A549 (cell line): ENCODE results near the gene HSD3B7. TPM values are rescaled to one million over a fixed set of nuclear protein-coding genes. Genes with fewer than 3 reads are reported as not detected.

Experiments used
- ATAC-seq, 2 experiments: fragments of 200-7000 bp in 1 of 2; fragments of >200 bp in 1 of 2; cut with Nextera tagmentation in 1 of 2; cut with Tn5 transposase in 1 of 2; 3 replicates each; pipeline versions ENCODE4 v1.8.0 to v1.9.1; 2018 to 2020; ENCODE audit warnings: mild to moderate bottlenecking in 1 of 2, moderate library complexity in 1 of 2
- CTCF ChIA-PET: fragments of 300-600 bp; sonication (Branson Sonifier 250); formaldehyde crosslinking; extraction: SDS; loops from one replicate; lab custom pipeline; 2021; ENCODE audit warnings: antibody characterized with exemption, inconsistent platforms; lab: Yijun Ruan, JAX
- POLR2A ChIA-PET: fragments of 350-600 bp; formaldehyde crosslinking; extraction: SDS; loops from one replicate; lab custom pipeline; 2021; ENCODE audit warnings: antibody characterized with exemption, inconsistent platforms; lab: Yijun Ruan, JAX
- DNase-seq, 2 experiments: peaks; one replicate each; pipeline versions ENCODE4 v3.0.0 to v3.0.0-alpha.2; 2011 to 2016; ENCODE audit warnings: low read depth in 1 of 2, low spot score in 1 of 2
- FAIRE-seq: peaks from 2 replicates; lab custom pipeline; 2011; peaks lifted over from hg19 to GRCh38; lab: Jason Lieb, UNC
- H3K27ac ChIP-seq, 2 experiments: fragments of >200 bp; sonication (Bioruptor Twin); formaldehyde crosslinking; 3 replicates each; pipeline ENCODE4 v1.5.1; 2016 to 2017
- H3K4me1 ChIP-seq: fragments of >200 bp; sonication (Bioruptor Twin); formaldehyde crosslinking; 3 replicates; pipeline ENCODE4 v1.6.1; 2016
- H3K4me2 ChIP-seq: fragments of >200 bp; sonication (Bioruptor Twin); formaldehyde crosslinking; 3 replicates; pipeline ENCODE4 v1.6.1; 2016
- H3K4me3 ChIP-seq: fragments of >200 bp; sonication (Bioruptor Twin); formaldehyde crosslinking; 3 replicates; pipeline ENCODE4 v1.5.1; 2016
- H3K9me3 ChIP-seq: fragments of >200 bp; sonication (Bioruptor Twin); formaldehyde crosslinking; 3 replicates; pipeline ENCODE4 v1.6.1; 2016
- ATOH8 ChIP-seq: fragments of 250-450 bp; sonication (Bioruptor Pico); IDR thresholded peaks from 2 replicates; pipeline ENCODE4 v1.5.0; 2020; ENCODE audit warnings: low read depth, mild to moderate bottlenecking, moderate library complexity
- BHLHE40 ChIP-seq: IDR thresholded peaks from 2 replicates; pipeline ENCODE4 v1.6.1; 2012; ENCODE audit warnings: low read depth, low read length, inconsistent platforms
- CBX8 ChIP-seq: fragments of 200-600 bp; sonication (generic); IDR thresholded peaks from 2 replicates; pipeline ENCODE4 v1.6.1; 2016
- CEBPB ChIP-seq, 2 experiments: fragments of >200 bp in 1 of 2; sonication (Bioruptor Twin) in 1 of 2; formaldehyde crosslinking in 1 of 2; IDR thresholded peaks; 2 replicates each; pipeline ENCODE4 v1.6.1; 2012 to 2016
- CHD2 ChIP-seq: fragments of 150-350 bp; IDR thresholded peaks from 2 replicates; pipeline ENCODE4 v1.6.1; 2014; ENCODE audit warnings: low read length; ENCODE audit not compliant: partially characterized antibody
- CTCF ChIP-seq: fragments of >200 bp; sonication (Bioruptor Twin); formaldehyde crosslinking; IDR thresholded peaks from 3 replicates; pipeline ENCODE4 v1.5.1; 2016
- E2F6 ChIP-seq: IDR thresholded peaks from 2 replicates; pipeline ENCODE4 v1.6.1; 2012; ENCODE audit warnings: low read depth, borderline replicate concordance
- EHF ChIP-seq: fragments of 250-450 bp; sonication (Bioruptor Pico); IDR thresholded peaks from 2 replicates; pipeline ENCODE4 v1.5.0; 2020; ENCODE audit warnings: mild to moderate bottlenecking
- EHMT2 ChIP-seq: fragments of 200-600 bp; sonication (generic); IDR thresholded peaks from 2 replicates; pipeline ENCODE4 v1.6.1; 2016; ENCODE audit warnings: antibody characterized with exemption, low read depth, mild to moderate bottlenecking, moderate library complexity
- ELK1 ChIP-seq: fragments of 150-350 bp; IDR thresholded peaks from 2 replicates; pipeline ENCODE4 v1.6.1; 2014; ENCODE audit warnings: low read depth, mild to moderate bottlenecking, low read length
- FOSB ChIP-seq: fragments of 250-450 bp; sonication (Bioruptor Pico); IDR thresholded peaks from 2 replicates; pipeline ENCODE4 v1.5.0; 2020; ENCODE audit warnings: mild to moderate bottlenecking, moderate library complexity
- FOSL2 ChIP-seq, 2 experiments: fragments of 450-650 bp in 1 of 2; fragments of >200 bp in 1 of 2; sonication (Bioruptor Twin) in 1 of 2; formaldehyde crosslinking; IDR thresholded peaks; 2 replicates each; pipeline versions ENCODE4 v1.5.0 to v1.6.1; 2016 to 2020; ENCODE audit warnings: mild to moderate bottlenecking in 1 of 2, moderate library complexity in 1 of 2
- HDAC2 ChIP-seq: fragments of 200-600 bp; sonication (generic); IDR thresholded peaks from 2 replicates; pipeline ENCODE4 v1.6.1; 2016
- HMGXB4 ChIP-seq: fragments of 250-450 bp; sonication (Bioruptor Pico); IDR thresholded peaks from 2 replicates; pipeline ENCODE4 v1.5.0; 2021; ENCODE audit warnings: mild to moderate bottlenecking, moderate library complexity, borderline replicate concordance
- HOXB13 ChIP-seq: fragments of 250-450 bp; sonication (Bioruptor Pico); IDR thresholded peaks from 2 replicates; pipeline ENCODE4 v1.5.0; 2020; ENCODE audit warnings: low read depth, mild to moderate bottlenecking, moderate library complexity
- HOXB5 ChIP-seq: fragments of 250-450 bp; sonication (Bioruptor Pico); IDR thresholded peaks from 2 replicates; pipeline ENCODE4 v1.5.0; 2020; ENCODE audit warnings: mild to moderate bottlenecking, moderate library complexity
- JUN ChIP-seq, 2 experiments: fragments of >200 bp; sonication (Bioruptor Twin); formaldehyde crosslinking; IDR thresholded peaks; 2 replicates in 1 of 2; 3 replicates in 1 of 2; pipeline ENCODE4 v1.6.1; 2016 to 2017
- JUNB ChIP-seq: fragments of >200 bp; sonication (Bioruptor Twin); formaldehyde crosslinking; IDR thresholded peaks from 2 replicates; pipeline ENCODE4 v1.6.1; 2016
- KDM1A ChIP-seq: fragments of 200-600 bp; sonication (generic); IDR thresholded peaks from 2 replicates; pipeline ENCODE4 v1.6.1; 2016; ENCODE audit warnings: low read depth, mild to moderate bottlenecking
- KDM5A ChIP-seq: fragments of 200-600 bp; sonication (generic); IDR thresholded peaks from 2 replicates; pipeline ENCODE4 v1.6.1; 2016; ENCODE audit warnings: antibody characterized with exemption, mild to moderate bottlenecking
- MAFK ChIP-seq: fragments of 450-650 bp; IDR thresholded peaks from 2 replicates; pipeline ENCODE4 v1.6.1; 2014; ENCODE audit not compliant: partially characterized antibody
- MAZ ChIP-seq: fragments of 150-350 bp; IDR thresholded peaks from 2 replicates; pipeline ENCODE4 v1.6.1; 2014; ENCODE audit warnings: antibody characterized with exemption, low read depth, low read length, borderline replicate concordance
- MYC ChIP-seq: IDR thresholded peaks from 2 replicates; pipeline ENCODE4 v1.6.1; 2012; ENCODE audit warnings: mild to moderate bottlenecking, inconsistent platforms, low read length, improper control_type of control experiment, borderline replicate concordance
- NPAS2 ChIP-seq: fragments of 250-450 bp; sonication (Bioruptor Pico); IDR thresholded peaks from 2 replicates; pipeline ENCODE4 v1.8.0; 2022; ENCODE audit warnings: mild to moderate bottlenecking, moderate library complexity, borderline replicate concordance
- PBX3 ChIP-seq: IDR thresholded peaks from 2 replicates; pipeline ENCODE4 v1.6.1; 2012
- POLR2A ChIP-seq: IDR thresholded peaks from 2 replicates; pipeline ENCODE4 v1.6.1; 2012; ENCODE audit warnings: mild to moderate bottlenecking, low read length
- RCOR1 ChIP-seq: fragments of 150-350 bp; IDR thresholded peaks from 2 replicates; pipeline ENCODE4 v1.6.1; 2014; ENCODE audit warnings: antibody characterized with exemption, low read length, low read depth
- RFX5 ChIP-seq: fragments of 450-650 bp; IDR thresholded peaks from 2 replicates; pipeline ENCODE4 v1.7.1; 2014; ENCODE audit warnings: antibody characterized with exemption, mild to moderate bottlenecking, moderate library complexity
- RNF2 ChIP-seq: fragments of 200-600 bp; sonication (generic); IDR thresholded peaks from 2 replicates; pipeline ENCODE4 v1.6.1; 2016; ENCODE audit warnings: low read depth, mild to moderate bottlenecking, antibody characterized with exemption, moderate library complexity, borderline replicate concordance
- SMC3 ChIP-seq: fragments of >200 bp; sonication (Bioruptor Twin); formaldehyde crosslinking; IDR thresholded peaks from 3 replicates; pipeline ENCODE4 v1.6.1; 2018; ENCODE audit warnings: inconsistent platforms
- SREBF2 ChIP-seq: fragments of 450-650 bp; IDR thresholded peaks from 2 replicates; pipeline ENCODE4 v1.6.1; 2014; ENCODE audit warnings: mild to moderate bottlenecking, moderate library complexity
- TP53 ChIP-seq: fragments of 250-450 bp; sonication (Bioruptor Pico); IDR thresholded peaks from 2 replicates; pipeline ENCODE4 v1.5.0; 2021; ENCODE audit warnings: mild to moderate bottlenecking, moderate library complexity
- ZFP36 ChIP-seq: fragments of 450-650 bp; IDR thresholded peaks from 2 replicates; pipeline ENCODE4 v1.6.1; 2014; ENCODE audit warnings: borderline replicate concordance; ENCODE audit not compliant: partially characterized antibody
- ZNF302 ChIP-seq: fragments of 250-450 bp; sonication (Bioruptor Pico); IDR thresholded peaks from 2 replicates; pipeline ENCODE4 v1.9.0; 2021; ENCODE audit warnings: inconsistent platforms, mild to moderate bottlenecking, moderate library complexity
- WGBS: methylation state at CpG from one replicate; pipeline ENCODE4 v1.1.6; 2017; ENCODE audit errors: missing lambda C conversion rate; 5-methylcytosine and 5-hydroxymethylcytosine counted together
- polyA plus RNA-seq, 4 experiments: library from polyadenylated mRNA; depleted of rRNA in 3 of 4; stranded (reverse); fragments of >200 nt; fragmentation: RNase III in 1 of 4; extraction: RNeasy Plus Mini Kit Qiagen cat#74134 plus additional on column Dnase treatment in 1 of 4; gene quantifications; 2 replicates in 3 of 4; 3 replicates in 1 of 4; pipeline ENCODE4 v1.2.3, GENCODE V29; 2011 to 2017

HSD3B7 gene
- polyA plus RNA-seq, 2 of the 4 experiments (the other 2 are of a cell fraction) = 10.5 to 19.7 TPM

- Histone ChIP-seq H3K27ac (peak overlapping the region; percentile 97 to 100), H3K4me1 (peaks cover 44% of the 10 kb centered on the region), H3K9me3 (no peaks in the 10 kb centered on the region), H3K4me2 (peak overlapping the region; percentile 92), H3K4me3 (peak overlapping the region; percentile 61)
- CTCF ChIA-PET = interaction anchor here (0.9 to 1.6 kb wide), 4 partner anchors 10 to 145 kb away, joined by 3 to 13 read pairs (median 4); partner anchors contain the start of gene HSD3B7
- DNase-seq (peak; percentile 93 to 95), FAIRE-seq (no peak), ATAC-seq (peak; percentile 77 to 87)
- under 1% methylated on average over 30 of the region's 60 CpGs for WGBS
- POLR2A ChIA-PET = interaction anchor here (0.5 to 1.9 kb wide), 16 partner anchors 10 to 462 kb away, joined by 3 to 14 read pairs (median 6); partner anchors contain the start of genes ARMC5, FUS, HSD3B7 and KAT8
- TF ChIP-seq EHF (CRISPR knock-in tag) (no peak), NPAS2 (no peak), ZFP36 (no peak), ZNF302 (no peak), RNF2 (no peak), BHLHE40 (no peak), ATOH8 (CRISPR knock-in tag) (no peak), CTCF (no peak), HDAC2 (no peak), RCOR1 (no peak), MYC (0 out of 2 replicates have a peak, but pooled peaks have one; percentile 42), JUNB (no peak), KDM1A (no peak), PBX3 (peak; percentile 66; the same call in 1 of the 2 replicates), SMC3 (0 out of 3 replicates have a peak, but pooled peaks have one; percentile 7), HMGXB4 (no peak), POLR2A (peak; percentile 58), FOSB (CRISPR knock-in tag) (peak; percentile 82), ELK1 (no peak), JUN (IDR thresholded peaks at IDR 0.05) (peak in 1 of 2 experiments; percentile 90; a peak in 3 of 5 replicates), CBX8 (no peak), CHD2 (no peak), MAFK (no peak), HOXB13 (CRISPR knock-in tag) (no peak), TP53 (CRISPR knock-in tag) (0 out of 2 replicates have a peak, but pooled peaks have one; percentile 51), E2F6 (peak; percentile 37; the same call in 1 of the 2 replicates), EHMT2 (no peak), RFX5 (no peak), CEBPB (IDR thresholded peaks at IDR 0.05) (no peak), HOXB5 (peak; percentile 60; the same call in 1 of the 2 replicates), KDM5A (no peak), FOSL2 (IDR thresholded peaks at IDR 0.05) (no peak), FOSL2 (CRISPR knock-in tag; IDR thresholded peaks at IDR 0.05) (no peak), MAZ (no peak), SREBF2 (no peak)
Observed at GRCh38 chr16:30996985-30997724, 12.1 kb downstream of the HSD3B7 start.
